HCT116 (cell line): ENCODE data around the gene LCN9. TPM values are rescaled to one million over a fixed set of nuclear protein-coding genes. Genes with fewer than 3 reads are reported as not detected.

ENCODE experiments used
- total RNA-seq: library from RNA; stranded (reverse); gene quantifications from one replicate; pipeline ENCODE4 v1.2.1, GENCODE V29; 2021; ENCODE audit not compliant: unreplicated experiment

The LCN9 gene
- total RNA-seq, 1 experiment from 2014 or later, result not detected

Other genes with a start within 250 kb of the LCN9 start
- gene PPP1R26, start 183.5 kb upstream of the LCN9 start, total RNA-seq, result 32.0 TPM
- 85.1 TPM for gene MRPS2, start 162.6 kb upstream of the LCN9 start, total RNA-seq
- gene LCN1, start 141.9 kb upstream of the LCN9 start, total RNA-seq, result not detected
- not detected for gene OBP2A, start 117.2 kb upstream of the LCN9 start, total RNA-seq
- gene PAEP, start 101.6 kb upstream of the LCN9 start, total RNA-seq, result not detected
- gene GLT6D1, start 23.8 kb upstream of the LCN9 start, total RNA-seq, result not detected
- not detected for gene SOHLH1, start 36.2 kb downstream of the LCN9 start, total RNA-seq
- gene KCNT1, start 38.9 kb downstream of the LCN9 start, total RNA-seq, result 0.17 TPM
- 33.1 TPM for gene CAMSAP1, start 244.2 kb downstream of the LCN9 start, total RNA-seq